CD4-positive, alpha-beta T cell (primary cell): ENCODE measurements around the gene PSMC4. TPM values are rescaled to one million over a fixed set of nuclear protein-coding genes. Genes with fewer than 3 reads are reported as not detected.

Experiments used
- ATAC-seq: fragments of 200-7000 bp; cut with Tn5 transposase; one replicate; pipeline ENCODE4 v1.10.0; 2022; ENCODE audit warnings: mild to moderate bottlenecking; ENCODE audit not compliant: poor library complexity
- CTCF ChIA-PET: fragments of 350-600 bp; sonication (Branson Sonifier 250); formaldehyde crosslinking; loops from one replicate; lab custom pipeline; 2021; ENCODE audit warnings: antibody characterized with exemption, inconsistent platforms; lab: Charles Lee
- POLR2A ChIA-PET: fragments of 350-600 bp; sonication (Branson Sonifier 250); formaldehyde crosslinking; loops from one replicate; lab custom pipeline; 2021; ENCODE audit warnings: antibody characterized with exemption, inconsistent platforms; lab: Charles Lee
- DNase-seq, 14 experiments: peaks; one replicate each; pipeline ENCODE4 v3.0.0-alpha.2; 2013 to 2020; ENCODE audit warnings: mixed read lengths in 2 of 14
- H3K27ac ChIP-seq, 2 donors: one replicate each; pipeline versions ENCODE4 v1.5.1 to v1.7.0; 2013; ENCODE audit warnings: low read length in 2 of 2, low read depth in 1 of 2, mild to moderate bottlenecking in 1 of 2
- H3K27me3 ChIP-seq, 2 experiments: 1 replicate in 1 of 2; 2 replicates in 1 of 2; pipeline versions ENCODE4 v1.6.1 to v1.7.0; 2013; ENCODE audit warnings: low read length in 2 of 2, control low read depth in 1 of 2, mild to moderate bottlenecking in 1 of 2, moderate library complexity in 1 of 2; ENCODE audit not compliant: insufficient read depth in 2 of 2, control insufficient read depth in 1 of 2
- H3K36me3 ChIP-seq: one replicate; pipeline ENCODE4 v1.6.1; 2013; ENCODE audit warnings: low read length, control low read depth; ENCODE audit not compliant: insufficient read depth
- H3K4me1 ChIP-seq: one replicate; pipeline ENCODE4 v1.6.1; 2013; ENCODE audit warnings: low read length, control low read depth; ENCODE audit not compliant: insufficient read depth
- H3K4me3 ChIP-seq: one replicate; pipeline ENCODE4 v1.5.1; 2013; ENCODE audit warnings: mild to moderate bottlenecking, low read length, moderate library complexity
- H3K9me3 ChIP-seq, 2 experiments: 1 replicate in 1 of 2; 2 replicates in 1 of 2; pipeline versions ENCODE4 v1.6.1 to v1.7.0; 2013; ENCODE audit warnings: low read length in 2 of 2, mild to moderate bottlenecking in 2 of 2, control low read depth in 1 of 2, moderate library complexity in 1 of 2; ENCODE audit not compliant: control insufficient read depth in 1 of 2, insufficient read depth in 1 of 2
- H3K27ac Mint-ChIP-seq: one replicate; pipeline ENCODE4 v1.8.0; 2020; ENCODE audit warnings: mixed read lengths
- H3K27me3 Mint-ChIP-seq: one replicate; pipeline ENCODE4 v1.8.0; 2021; ENCODE audit warnings: mixed read lengths
- H3K36me3 Mint-ChIP-seq: one replicate; pipeline ENCODE4 v1.8.0; 2021; ENCODE audit warnings: low read depth, mixed read lengths
- H3K4me1 Mint-ChIP-seq: one replicate; pipeline ENCODE4 v1.8.0; 2021; ENCODE audit warnings: low read depth, mixed read lengths
- H3K4me3 Mint-ChIP-seq: one replicate; pipeline ENCODE4 v1.8.0; 2020; ENCODE audit warnings: mild to moderate bottlenecking, mixed read lengths
- H3K9me3 Mint-ChIP-seq: one replicate; pipeline ENCODE4 v1.8.0; 2020; ENCODE audit warnings: mixed read lengths
- CTCF ChIP-seq: fragments of 200-600 bp; IDR thresholded peaks from one replicate; pipeline ENCODE4 v1.8.0; 2022; ENCODE audit warnings: antibody characterized with exemption, mild to moderate bottlenecking
- intact Hi-C, 2 experiments: fragments of 100-400 bp; cut with DNase I in 1 of 2; cut with micrococcal nuclease in 1 of 2; formaldehyde crosslinking; loops; one replicate each; pipeline versions ENCODE4 v1.15.1 to v1.9.0; 2023 to 2025; cut with DNase I, micrococcal nuclease
- total RNA-seq, 174 experiments: library from RNA in 2 of 174; stranded (reverse) in 2 of 174; gene quantifications; one replicate each; pipeline ENCODE4 v1.2.3 and lab custom pipeline; 2021 to 2026

The PSMC4 gene
- total RNA-seq, 2 experiments from 2014 or later = 61.3 to 67.4 TPM

GRCh38 chr19:39968789-39969188 lies 2.2 kb upstream of the PSMC4 start:
- H3K9me3 ChIP-seq = no peaks in the 10 kb centered on the region
- H3K4me3 ChIP-seq = no peak overlapping the region
- intact Hi-C loops = loop anchor here in 1 of 2 experiments (2.0 to 10.0 kb wide), 3 partner anchors 36 to 1386 kb away; partner anchors contain the start of genes FCGBP and TGFB1
- H3K9me3 Mint-ChIP-seq = no peaks in the 10 kb centered on the region
- H3K27me3 ChIP-seq = no peaks in the 10 kb centered on the region
- DNase-seq (no peak), ATAC-seq (no peak)
- ChIA-PET POLR2A (interaction anchor here (1.1 to 4.4 kb wide), 7 partner anchors 8 to 121 kb away, joined by 3 to 172 read pairs (median 31); partner anchors contain the start of genes ZNF546 and ZNF780A), CTCF (interaction anchor here (0.5 kb wide), 1 partner anchor 1391 kb away, joined by 3 read pairs; no protein-coding TSS in a partner anchor)
- peak overlapping the region; percentile 97 for H3K27ac Mint-ChIP-seq
- peaks cover 26% of the 10 kb centered on the region for H3K36me3 Mint-ChIP-seq
- H3K4me1 Mint-ChIP-seq = peaks cover 61% of the 10 kb centered on the region
- H3K4me1 ChIP-seq = peaks cover 46% of the 10 kb centered on the region
- TF ChIP-seq CTCF = no peak
- no peaks in the 10 kb centered on the region for H3K27me3 Mint-ChIP-seq
- peak overlapping the region; percentile 98 for H3K4me3 Mint-ChIP-seq
- H3K27ac ChIP-seq = peak overlapping the region; percentile 87 to 91
- peaks cover 18% of the 10 kb centered on the region for H3K36me3 ChIP-seq

- Mint-ChIP-seq H3K4me1 (peaks cover 59% of the 10 kb centered on the region), H3K9me3 (no peaks in the 10 kb centered on the region), H3K27me3 (no peaks in the 10 kb centered on the region), H3K36me3 (peaks cover 31% of the 10 kb centered on the region), H3K4me3 (peak overlapping the region; percentile 98), H3K27ac (peak overlapping the region; percentile 97)
- Histone ChIP-seq H3K27me3 (no peaks in the 10 kb centered on the region), H3K36me3 (peaks cover 23% of the 10 kb centered on the region), H3K27ac (peak overlapping the region; percentile 87 to 91), H3K4me1 (peaks cover 48% of the 10 kb centered on the region), H3K4me3 (no peak overlapping the region), H3K9me3 (no peaks in the 10 kb centered on the region)
- CTCF ChIA-PET = interaction anchor here (1.3 to 2.4 kb wide), 3 partner anchors 18 to 177 kb away, joined by 3 to 15 read pairs (median 11); no protein-coding TSS in a partner anchor
- POLR2A ChIA-PET = interaction anchor here (1.1 to 4.4 kb wide), 13 partner anchors 8 to 135 kb away, joined by 3 to 172 read pairs (median 31); partner anchors contain the start of genes DYRK1B, ZNF546 and ZNF780A
- no peak for DNase-seq
- intact Hi-C loops = loop anchor here in 1 of 2 experiments (2.0 to 10.0 kb wide), 3 partner anchors 37 to 1386 kb away; partner anchors contain the start of genes FCGBP and TGFB1
- no peak for TF ChIP-seq CTCF
- no peak for ATAC-seq
Observed at GRCh38 chr19:39969266-39969665, 1.7 kb upstream of the PSMC4 start.

- TF ChIP-seq CTCF = no peak
- peak overlapping the region; percentile 97 for H3K27ac Mint-ChIP-seq
- ChIA-PET POLR2A (interaction anchor here (0.8 to 4.4 kb wide), 32 partner anchors 9 to 534 kb away, joined by 3 to 172 read pairs (median 6); partner anchors contain the start of genes DYRK1B, FBL, RPS16 and ZNF546), CTCF (interaction anchor here (0.6 to 2.4 kb wide), 32 partner anchors 8 to 1712 kb away, joined by 3 to 19 read pairs (median 6); partner anchors contain the start of genes DYRK1B, ZNF546, ZNF780A and ZNF780B)
- Histone ChIP-seq H3K36me3 (peaks cover 28% of the 10 kb centered on the region), H3K27ac (peak overlapping the region; percentile 87 to 91), H3K4me1 (peaks cover 51% of the 10 kb centered on the region), H3K9me3 (no peaks in the 10 kb centered on the region), H3K4me3 (peak overlapping the region; percentile 77), H3K27me3 (no peaks in the 10 kb centered on the region)
- no peaks in the 10 kb centered on the region for H3K27me3 Mint-ChIP-seq
- intact Hi-C loops = loop anchor here (1.0 to 10.0 kb wide), 8 partner anchors 29 to 1385 kb away; partner anchors contain the start of genes DYRK1B (in 1 of the 2), FCGBP (in 1 of the 2) and TGFB1 (in 1 of the 2)
- peak overlapping the region; percentile 98 for H3K4me3 Mint-ChIP-seq
- peaks cover 58% of the 10 kb centered on the region for H3K4me1 Mint-ChIP-seq
- peaks cover 37% of the 10 kb centered on the region for H3K36me3 Mint-ChIP-seq
- H3K9me3 Mint-ChIP-seq = no peaks in the 10 kb centered on the region
- ATAC-seq (no peak), DNase-seq (peak in 5 of 14 experiments; percentile 3 to 49 (median 33))
Observed at GRCh38 chr19:39969681-39970424, 1.1 kb upstream of the PSMC4 start.
